Raji (cell line): ENCODE results near the gene FAM221B.

Experiments used
- POLR2A ChIP-seq: IDR thresholded peaks from 2 replicates; pipeline ENCODE4 v1.6.1; 2011; ENCODE audit warnings: low read depth, low read length, control low read depth; ENCODE audit not compliant: insufficient read depth

Gene FAM221B

DNA sequence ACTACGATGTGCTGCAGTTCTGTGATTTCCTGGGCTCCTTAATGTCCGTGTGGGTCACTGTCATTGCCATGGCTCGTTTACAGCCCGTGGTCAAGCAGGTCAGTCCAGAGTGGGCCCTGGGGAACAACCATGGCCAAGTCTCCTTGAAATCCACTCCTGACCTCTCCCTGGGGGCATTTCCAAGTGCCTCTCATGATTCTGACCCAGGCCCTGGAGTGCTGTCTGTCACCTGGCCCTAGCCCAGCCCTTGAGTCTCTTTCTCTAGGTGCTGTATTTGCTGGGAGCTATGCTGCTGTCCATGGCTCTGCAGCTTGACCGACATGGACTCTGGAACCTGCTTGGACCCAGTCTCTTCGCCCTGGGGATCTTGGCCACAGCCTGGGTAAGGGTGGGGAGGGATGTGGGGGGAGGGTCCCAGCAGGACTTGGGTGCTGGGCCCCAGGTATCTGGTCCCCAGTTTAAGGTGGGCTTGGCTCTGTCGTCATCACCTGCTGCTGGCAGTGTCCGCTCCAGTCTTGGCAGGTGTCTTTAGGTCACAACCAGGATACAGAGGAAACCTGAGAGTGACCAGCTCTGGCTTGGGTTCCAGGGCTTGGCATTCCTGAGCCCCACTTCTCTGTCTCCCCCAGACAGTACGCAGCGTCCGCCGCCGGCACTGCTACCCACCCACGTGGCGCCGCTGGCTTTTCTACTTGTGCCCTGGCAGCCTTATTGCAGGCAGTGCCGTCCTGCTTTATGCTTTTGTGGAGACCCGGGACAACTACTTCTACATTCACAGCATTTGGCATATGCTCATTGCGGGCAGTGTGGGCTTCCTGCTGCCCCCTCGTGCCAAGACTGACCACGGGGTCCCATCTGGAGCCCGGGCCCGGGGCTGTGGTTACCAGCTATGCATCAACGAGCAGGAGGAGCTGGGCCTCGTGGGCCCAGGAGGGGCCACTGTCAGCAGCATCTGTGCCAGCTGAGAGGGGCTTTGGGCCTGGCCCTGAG is 24.6 kb upstream of the FAM221B start:
- TF ChIP-seq POLR2A = no peak

DNA sequence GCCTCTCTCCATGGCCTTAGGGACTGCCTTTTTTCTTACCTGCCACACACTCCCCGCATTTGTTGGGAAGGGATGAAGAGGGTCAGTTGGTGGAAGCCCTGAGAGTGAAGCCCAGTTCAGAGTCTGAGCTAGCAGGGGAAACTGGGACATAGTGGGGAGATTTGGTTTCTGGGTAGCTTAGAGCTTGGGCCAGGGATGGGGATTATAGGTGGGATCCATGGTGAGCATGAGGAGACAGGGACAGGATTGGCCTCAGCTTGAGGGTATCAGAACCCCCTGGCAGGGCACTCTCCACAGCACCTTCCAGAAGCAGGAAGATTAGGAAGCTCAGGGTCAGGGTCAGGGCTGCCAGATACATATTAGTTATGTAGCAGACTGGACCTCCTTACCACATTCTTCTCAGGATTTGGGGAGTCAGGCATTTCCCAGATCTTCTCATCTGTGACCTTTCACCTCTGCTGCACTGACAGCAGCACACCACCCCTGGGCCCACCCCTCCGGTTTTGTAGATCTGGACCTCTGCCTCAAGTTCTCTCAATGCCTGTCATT is 23.8 kb upstream of the FAM221B start:
- no peak for TF ChIP-seq POLR2A

DNA sequence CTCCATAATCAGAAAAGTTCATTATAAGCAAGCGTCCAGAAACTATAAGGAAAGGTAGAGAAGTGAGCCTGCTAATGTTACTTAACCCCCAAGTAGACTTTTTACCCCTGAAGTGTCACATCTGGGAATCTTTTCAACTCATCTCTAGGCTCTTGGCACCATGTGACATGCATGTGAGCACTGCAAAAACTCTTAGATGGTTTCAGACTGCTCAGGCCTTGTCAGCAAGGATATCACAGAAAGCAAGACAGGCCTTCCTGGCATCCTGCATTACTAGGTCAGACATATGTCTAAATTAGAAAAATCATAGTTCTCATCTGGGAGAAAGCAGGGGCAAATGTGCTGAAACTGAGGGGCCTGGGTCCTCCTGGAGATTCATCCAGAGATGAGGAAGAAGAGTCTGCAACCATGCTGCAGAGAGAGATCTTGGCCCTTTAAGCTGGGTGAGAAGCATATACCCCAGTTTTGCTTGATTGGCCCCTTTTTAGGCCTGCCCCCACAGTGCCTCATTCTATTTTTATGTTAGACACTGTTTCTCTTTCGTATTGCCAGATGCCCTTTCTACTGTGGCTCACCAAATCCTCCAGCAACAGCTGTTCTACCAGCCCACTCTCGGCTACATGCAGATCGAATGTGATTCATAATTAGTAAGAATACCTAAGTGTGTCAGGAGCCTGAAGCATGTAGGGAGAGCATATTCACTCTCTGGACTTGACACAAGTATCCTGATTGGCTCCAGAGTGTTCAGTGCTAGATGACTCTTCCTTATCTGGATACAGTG is 19.4 kb upstream of the FAM221B start:
- TF ChIP-seq POLR2A = no peak; the same call in 1 of the 2 replicates

DNA sequence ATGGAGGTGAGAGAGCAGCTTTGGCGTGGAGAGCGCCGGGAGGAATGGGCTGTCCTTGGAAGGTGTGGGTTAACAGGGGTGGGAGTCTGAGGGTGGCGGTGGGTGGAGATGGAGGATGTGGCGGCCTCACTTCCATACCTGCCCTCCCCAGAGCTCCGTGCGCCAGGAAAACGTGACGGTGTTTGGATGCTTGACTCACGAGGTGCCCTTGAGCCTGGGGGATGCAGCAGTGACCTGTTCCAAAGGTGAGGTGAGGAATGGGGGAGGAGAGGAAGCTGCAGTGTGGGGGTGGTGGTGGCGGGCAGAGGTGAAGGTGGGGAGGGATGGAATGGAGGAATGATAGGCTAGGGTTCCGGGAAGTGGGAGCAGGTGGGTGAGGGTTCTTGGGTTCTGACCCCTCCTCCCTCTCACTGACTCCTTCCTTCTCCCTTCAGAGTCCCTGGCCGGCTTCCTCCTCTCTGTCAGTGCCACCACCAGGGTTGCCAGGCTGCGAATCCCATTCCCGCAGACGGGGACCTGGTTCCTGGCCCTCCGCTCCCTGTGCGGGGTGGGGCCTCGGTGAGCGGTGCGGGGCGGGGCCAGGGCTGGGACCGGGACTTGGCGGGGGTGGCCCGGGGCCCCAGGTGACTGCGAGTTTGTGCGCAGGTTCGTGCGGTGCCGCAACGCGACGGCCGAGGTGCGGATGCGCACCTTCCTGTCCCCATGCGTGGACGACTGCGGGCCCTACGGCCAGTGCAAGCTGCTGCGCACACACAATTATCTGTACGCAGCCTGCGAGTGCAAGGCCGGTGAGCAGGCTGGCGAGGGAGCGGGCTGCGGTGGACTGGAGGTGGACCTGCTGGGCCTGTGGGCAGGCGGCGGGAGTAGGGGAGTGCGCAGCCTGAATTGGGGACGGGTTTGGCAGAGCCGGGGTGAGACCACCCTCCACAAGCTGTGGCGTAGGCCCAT is 17.6 kb upstream of the FAM221B start:
- TF ChIP-seq POLR2A = no peak

DNA sequence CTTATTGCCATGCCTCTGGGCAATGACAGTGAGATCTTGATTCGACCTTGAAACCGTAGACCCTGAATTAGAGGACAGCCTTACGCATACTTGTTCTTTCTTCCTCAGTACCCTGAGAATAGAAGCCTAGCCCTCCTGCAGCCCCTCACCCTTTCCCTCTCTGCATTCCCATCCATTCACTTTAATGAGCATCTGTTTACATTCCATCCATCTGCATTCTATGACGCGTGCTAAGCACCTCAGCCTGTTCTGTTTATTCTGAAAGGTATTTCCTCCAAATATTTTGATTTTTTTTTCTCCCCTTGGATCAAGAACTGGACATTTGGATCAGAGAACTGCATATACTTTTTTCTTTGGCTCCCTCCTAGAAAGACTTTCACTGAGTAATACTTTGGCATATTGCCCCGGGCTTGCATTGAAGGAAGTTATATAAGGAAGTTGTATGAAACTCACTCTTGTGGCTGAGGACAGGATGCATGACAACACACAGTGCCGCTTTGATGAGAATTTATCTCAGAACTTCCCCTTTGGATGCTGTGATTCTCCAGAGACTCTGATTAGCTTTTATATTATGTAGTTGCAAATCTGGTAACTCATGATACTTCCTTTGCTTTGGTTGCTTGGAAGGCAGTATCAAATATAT is 16.2 kb upstream of the FAM221B start:
- no peak for TF ChIP-seq POLR2A

DNA sequence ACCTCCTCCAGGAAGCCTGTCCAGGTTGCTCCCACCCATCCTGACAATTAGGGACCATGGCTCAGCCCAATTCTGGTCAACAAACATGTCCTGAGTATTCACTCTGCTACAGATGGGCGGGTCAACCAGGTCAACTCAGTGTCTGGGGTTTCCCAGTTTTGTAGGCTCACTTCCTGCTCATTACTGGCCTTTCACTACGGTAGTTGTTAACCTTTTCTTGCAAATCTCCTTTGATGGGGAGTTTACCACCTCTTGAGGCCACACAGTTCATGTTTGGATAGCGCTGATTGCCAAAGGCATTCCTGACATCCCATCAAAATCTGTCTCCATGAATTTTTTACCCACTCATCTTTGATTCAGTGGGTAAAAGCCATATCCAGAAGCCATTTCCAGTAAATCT is 14.3 kb upstream of the FAM221B start:
- no peak for TF ChIP-seq POLR2A

DNA sequence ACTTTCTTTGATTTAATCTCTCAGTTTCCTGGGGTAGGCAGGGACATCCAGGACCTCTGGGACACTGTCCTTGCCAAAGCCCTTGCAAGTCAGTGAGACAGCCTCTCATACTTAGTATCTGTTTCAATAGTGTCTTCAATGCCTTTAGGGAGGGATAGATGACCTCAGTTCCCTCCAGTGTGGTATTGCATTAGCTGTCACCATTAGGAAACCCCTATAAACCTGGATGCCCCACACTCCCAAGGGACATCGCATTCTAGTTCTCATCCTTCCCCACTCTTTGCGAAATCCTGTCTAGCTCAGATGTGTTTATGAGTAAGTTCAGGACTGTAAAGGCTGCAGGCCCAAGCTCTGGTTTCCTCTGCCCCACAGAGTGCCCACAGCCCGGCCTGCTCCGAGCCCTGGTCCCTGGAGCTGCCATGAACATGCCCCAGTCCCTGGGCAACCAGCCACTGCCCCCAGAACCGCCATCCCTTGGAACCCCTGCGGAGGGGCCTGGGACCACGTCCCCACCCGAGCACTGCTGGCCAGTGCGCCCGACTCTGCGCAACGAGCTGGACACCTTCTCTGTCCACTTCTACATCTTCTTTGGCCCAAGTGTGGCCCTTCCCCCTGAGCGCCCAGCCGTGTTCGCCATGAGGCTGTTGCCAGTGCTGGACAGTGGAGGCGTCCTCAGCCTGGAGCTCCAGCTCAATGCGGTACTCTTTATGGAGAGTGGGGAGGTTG is 13.7 kb upstream of the FAM221B start:
- TF ChIP-seq POLR2A = no peak

DNA sequence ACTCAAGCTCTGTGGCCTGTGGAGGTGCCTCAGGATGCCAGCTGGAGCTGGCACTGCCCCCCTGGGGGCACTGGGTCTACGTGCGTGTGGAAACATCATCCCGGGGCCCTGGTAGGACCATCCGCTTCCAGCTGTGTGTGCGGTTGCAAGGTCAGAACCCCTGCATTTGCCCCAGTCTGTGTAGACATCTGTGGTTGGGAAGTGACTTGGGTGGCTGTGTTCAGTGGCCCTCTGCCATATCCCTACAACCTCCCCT is 13.0 kb upstream of the FAM221B start:
- TF ChIP-seq POLR2A = no peak

DNA sequence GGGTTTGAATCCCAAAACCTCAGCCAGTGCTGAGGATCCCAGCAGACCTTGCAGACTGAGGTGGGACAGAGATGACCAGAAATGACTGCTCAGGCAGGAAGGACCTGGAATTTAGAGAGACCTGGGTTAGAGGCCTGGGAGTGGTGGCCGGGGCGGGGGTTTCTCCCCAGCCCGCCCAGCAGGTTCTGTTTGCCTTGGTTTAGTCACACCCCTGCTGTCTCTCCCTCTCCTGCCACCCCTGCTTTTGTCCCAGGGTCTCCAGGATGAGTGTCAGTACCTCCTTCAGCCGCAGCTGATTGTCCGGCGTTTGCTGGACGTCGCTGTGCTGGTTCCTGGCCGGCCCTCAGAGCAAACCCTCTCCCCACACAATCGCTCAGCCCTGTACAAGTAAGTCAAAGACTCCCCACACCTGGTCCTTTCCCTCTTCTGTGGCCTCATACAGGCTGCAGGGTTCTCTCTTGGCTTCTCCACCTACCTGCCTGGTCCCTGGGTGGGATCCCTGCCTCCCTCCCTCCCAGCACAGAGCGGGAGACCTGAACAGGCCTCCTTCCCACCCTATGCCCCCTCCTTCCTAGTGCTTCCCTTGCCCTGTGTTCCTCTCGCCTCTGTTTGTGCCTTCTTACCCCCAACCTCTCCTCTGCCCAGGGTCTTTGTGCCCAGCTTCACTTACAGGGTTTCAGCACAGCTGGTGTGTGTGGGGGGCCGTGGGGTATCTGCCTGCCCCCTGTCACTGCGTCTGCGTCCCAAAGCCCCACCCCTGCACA is 12.5 kb upstream of the FAM221B start:
- TF ChIP-seq POLR2A = no peak

DNA sequence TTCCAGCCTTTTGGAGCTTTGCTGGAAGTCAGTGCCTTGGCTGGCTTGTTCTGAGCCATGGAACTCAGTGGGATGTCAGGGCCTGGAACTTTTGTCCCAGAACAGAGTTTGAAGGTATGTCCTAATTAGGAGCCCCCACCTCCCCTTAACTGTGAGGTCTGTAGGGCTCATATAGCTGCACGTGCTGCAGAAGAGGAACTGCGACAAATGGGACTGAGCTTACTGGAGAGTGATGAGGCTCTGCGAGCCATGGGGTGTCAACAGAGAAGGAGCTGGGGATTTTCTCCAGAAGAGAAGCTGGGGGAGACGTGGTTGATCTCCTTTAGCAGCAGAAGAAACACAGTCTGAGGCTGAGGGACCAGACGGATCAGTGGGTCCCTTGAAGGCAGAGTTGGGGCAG is 11.4 kb upstream of the FAM221B start:
- no peak for TF ChIP-seq POLR2A

DNA sequence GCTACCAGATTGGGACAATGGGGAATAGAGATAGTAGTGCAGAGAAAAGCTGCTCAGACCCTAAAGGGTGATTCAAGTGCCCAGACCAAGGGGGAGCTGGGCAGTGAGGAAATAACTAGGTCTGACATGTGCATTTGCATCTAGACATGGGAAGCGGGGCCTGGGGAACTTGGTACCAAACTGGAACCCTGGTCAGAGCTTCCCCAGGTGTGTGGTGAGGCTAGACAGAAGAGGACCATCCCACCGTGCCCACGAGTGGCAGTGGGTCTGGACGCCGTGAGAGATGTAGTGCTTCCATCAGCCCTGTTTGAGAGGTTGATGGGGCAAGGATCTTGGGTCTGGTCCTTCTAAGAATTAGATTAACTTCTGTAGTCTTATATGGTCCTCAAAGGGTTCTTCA is 8.1 kb upstream of the FAM221B start:
- TF ChIP-seq POLR2A = no peak

DNA sequence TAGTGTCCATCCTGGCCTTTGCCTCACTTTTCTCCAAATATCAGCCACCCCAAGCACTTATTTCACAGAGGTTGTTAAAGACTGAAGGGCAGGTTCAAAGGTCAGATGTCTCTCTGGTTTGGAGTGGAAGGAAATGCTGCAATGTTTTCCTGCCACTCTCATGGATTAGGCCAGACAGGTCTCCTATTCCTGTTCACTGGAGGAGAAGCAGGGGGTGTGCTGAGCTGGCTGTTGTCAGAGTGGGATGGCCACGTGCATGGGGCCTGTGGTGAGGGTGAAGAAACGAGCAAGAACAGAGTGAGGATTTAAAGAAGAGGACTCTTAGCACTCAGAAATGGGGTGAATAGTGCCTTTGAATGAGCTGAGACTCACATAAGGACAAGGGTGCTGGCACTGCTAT is 7.2 kb upstream of the FAM221B start:
- TF ChIP-seq POLR2A = no peak

DNA sequence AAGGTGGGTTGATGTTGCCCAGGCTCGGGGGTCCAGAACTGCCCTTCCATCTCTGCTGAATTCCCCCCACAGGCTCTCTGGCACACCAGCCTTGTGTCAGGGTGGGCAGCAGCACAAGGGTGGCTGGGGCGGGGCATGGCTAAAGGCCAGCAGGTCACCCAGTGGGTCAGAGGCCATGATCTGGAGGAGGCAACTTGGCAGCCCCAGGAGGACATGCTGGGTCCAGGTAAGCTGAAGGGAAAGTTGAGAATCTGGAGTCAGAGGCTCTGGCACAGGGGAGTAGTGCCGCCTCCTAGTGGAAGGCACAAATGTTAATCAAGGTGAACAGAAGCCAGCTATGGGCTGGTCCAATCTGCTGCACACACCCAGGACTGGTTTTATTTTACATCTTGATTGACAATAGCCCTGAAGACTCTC is 6.7 kb upstream of the FAM221B start:
- TF ChIP-seq POLR2A = no peak
